KBM-7 (cell line): ENCODE results near the gene NCOR2.
"Not testable (repeated sequence)": the region's sequence is repeated elsewhere in the genome, so short reads cannot be mapped to it uniquely, and the experiment has no call there.

ENCODE experiments used
- DNase-seq: peaks from one replicate; pipeline ENCODE4 v3.0.0-alpha.2; 2015
- in situ Hi-C: fragments of 300-500 bp; cut with MboI; formaldehyde crosslinking; loops from 2 replicates; pipeline ENCODE4 v1.14.3; 2020; ENCODE audit warnings: low sequenced_read_pairs, low pct_unique_long_range_greater_than_20kb, mixed read lengths

NCOR2 gene

DNA sequence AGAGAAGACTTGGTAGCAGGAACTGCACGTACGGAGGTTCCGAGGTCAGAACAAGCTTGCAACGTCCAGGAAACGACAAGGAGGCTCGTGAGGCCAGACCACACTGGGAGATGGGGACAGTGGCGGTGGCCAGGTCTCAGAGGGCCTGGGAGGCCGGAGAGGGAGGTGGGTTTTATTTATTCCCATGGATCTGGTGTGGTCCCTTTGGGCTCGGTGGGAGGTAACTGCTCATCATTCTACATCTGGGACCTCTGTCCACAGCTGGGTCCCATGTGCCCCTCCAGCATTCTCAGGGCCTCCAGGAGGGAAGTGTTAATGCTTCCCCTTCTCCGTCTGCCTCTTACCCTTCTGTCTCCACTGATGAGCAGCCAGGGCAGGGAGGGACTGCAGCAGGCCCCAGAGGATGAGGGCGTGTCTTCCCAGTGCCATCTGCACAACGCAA, 35.7 kb upstream of the NCOR2 start:
- peak; percentile 44 for DNase-seq
- in situ Hi-C loops, result no loop called here

GRCh38 chr12:124601706-124602105, 34.3 kb upstream of the NCOR2 start:
- in situ Hi-C loops, result no loop called here
- no peak for DNase-seq

GRCh38 chr12:124599074-124599999, 31.9 kb upstream of the NCOR2 start:
- in situ Hi-C loops, result no loop called here
- peak; percentile 38 for DNase-seq

DNA sequence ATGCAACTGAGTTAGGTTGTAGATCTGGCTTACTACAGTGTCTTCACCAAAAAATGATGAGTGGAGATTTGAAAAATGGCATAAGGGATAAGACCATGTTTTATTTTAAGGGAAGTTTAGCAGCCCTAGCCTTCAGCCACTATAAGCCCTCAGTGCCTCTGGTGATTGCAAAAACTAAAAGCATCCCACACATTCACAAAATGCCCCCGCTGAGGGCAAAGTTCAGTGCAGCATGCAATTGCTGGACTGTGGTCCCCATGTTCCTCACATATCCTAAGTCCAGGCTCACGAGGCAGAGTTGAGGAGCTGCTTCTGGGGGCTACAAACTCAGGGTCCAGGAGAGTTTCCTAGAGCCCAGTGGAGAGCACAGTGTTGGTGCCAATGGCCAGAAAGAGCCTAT, 29.6 kb upstream of the NCOR2 start:
- no peak for DNase-seq
- in situ Hi-C loops, result no loop called here

DNA sequence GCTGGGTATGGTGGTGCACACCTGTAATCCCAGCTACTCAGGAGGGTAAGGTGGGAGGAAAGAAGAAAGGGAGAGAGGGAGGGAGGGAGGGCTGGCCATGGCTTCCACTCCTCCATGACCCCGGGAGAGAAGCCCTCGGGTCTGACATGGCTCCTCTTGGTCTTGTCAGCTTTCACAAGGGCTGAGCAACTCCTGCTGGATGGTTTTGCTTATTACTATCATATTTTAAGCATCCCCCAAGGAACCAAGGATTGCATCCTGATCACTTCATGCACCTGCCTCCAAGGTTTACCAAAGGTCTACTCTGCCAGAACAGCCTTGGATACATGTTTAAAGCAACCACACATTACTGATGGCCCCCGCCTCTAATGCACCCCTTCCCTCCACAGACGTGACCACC, 28.0 kb upstream of the NCOR2 start:
- no peak for DNase-seq
- in situ Hi-C loops, result no loop called here

- in situ Hi-C loops, result no loop called here
- no peak for DNase-seq
Measured at GRCh38 chr12:124594851-124595250, 27.4 kb upstream of the NCOR2 start.

- DNase-seq, result no peak
- in situ Hi-C loops, result no loop called here
Measured at GRCh38 chr12:124593851-124594401, 26.5 kb upstream of the NCOR2 start.

DNA sequence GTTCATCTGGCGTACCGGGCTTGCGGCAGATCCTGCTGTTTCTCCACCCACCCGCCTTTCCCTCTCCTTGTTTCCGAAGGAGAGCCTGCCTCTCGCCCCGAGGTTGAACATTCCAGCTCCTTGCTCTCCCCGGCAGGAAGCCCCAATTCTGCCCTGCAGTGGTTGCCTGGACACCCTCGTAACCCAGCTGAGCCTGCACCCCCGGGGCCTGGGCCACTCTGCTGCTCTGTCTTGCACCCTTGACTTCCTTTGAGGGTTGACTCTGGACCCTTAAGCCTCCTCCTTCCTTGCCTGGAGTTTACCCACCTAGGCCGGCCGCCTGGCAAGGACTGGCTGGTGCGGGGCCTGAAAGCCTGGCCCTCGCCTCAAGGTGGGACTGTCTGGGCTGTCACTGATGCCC, 25.8 kb upstream of the NCOR2 start:
- no peak for DNase-seq
- in situ Hi-C loops, result no loop called here

DNA sequence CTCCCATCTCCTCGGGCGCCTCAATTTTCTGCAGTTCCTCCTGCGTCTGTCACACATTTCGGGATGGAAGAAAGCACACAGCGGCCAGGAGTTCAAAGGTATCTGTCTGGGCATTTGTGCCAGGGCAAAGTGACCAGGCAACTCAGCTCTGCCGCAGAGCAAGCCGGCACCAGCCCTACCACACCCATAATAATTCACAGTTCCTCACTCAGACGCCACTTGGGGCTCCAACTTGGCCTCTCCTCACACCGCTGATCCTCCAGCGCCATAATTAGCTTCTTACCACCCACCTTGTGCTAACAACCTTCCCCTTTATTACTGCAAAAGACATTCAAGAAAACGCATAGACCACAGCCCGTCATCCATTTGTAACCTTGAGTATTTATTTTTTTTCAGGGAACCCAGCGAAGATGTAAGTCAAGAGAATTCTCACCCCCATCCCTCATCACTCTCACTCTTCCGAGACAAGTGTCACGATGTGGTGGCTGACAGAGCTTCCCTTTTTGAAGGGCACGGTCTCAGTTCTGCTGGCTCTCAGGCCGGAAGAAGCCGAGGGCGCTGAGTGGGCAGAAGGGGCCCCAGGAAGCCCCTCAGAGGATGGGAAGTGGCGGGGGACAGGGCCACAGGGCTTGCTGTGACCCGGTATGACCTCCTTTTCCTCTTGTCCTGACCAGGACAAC, 25.2 kb upstream of the NCOR2 start:
- in situ Hi-C loops, result no loop called here
- peak; percentile 85 for DNase-seq

- in situ Hi-C loops, result no loop called here
- DNase-seq, result no peak
Measured at GRCh38 chr12:124592050-124592449, 24.6 kb upstream of the NCOR2 start.

- in situ Hi-C loops, result no loop called here
- no peak for DNase-seq
Measured at GRCh38 chr12:124590447-124590846, 23.0 kb upstream of the NCOR2 start.

- in situ Hi-C loops, result no loop called here
Measured at GRCh38 chr12:124588751-124589267, 21.4 kb upstream of the NCOR2 start.

DNA sequence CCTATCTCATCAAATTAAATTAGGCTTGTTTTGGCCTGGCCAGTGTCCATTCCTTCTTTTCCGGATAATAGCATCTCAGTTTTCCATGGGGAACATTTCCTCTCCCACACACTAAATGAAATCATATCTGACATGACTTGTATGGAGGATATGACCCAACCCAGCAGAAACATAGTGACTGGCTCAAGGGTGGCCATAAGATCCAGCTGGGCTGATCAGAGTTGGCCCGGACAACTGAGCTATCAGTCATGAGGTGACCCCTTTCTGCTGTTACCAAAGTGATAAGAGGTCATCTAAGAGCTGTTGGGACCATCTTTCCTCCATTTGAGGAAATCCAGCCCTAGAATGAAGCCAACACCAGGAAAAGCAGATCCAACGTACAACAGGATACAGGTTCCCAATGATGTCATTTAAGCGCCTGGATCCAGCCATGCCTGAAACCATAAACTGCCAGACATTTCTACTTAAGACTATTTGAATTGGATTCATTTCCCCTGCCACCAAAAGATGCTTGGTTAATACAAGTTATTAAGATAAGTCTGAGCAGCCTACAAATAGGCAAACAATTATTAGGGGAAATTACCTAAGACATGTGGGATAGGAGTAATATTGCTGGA, 20.7 kb upstream of the NCOR2 start:
- in situ Hi-C loops, result no loop called here
- no peak for DNase-seq

More at GRCh38 chr12:124588751-124589267, 21.4 kb upstream of the NCOR2 start:
- DNase-seq, result peak; percentile 61

DNA sequence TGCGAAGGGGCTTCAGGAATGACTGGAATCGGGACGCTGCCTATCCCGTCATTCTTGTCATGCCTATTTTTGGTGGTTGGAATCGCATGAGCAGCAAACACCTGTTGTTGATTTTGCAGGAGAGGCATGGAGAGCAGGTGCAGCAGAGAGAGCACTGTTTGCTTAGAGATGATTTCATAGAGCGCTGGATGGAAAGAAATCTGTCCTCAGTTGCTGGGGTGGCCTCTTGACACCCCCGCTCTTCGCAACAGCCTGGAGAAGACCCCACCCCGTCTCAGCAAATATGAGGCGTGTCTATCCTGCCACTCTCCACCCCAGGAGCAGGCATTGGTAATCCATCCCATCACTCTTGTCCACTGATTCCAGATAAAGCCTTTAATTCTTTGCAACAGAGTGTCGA, 19.3 kb upstream of the NCOR2 start:
- no peak for DNase-seq

GRCh38 chr12:124584494-124584893, 17.1 kb upstream of the NCOR2 start:
- not testable (repeated sequence) for DNase-seq

More for the DNA sequence above, 19.3 kb upstream of the NCOR2 start:
- in situ Hi-C loops, result no loop called here

GRCh38 chr12:124583854-124584253, 16.4 kb upstream of the NCOR2 start:
- in situ Hi-C loops, result no loop called here
- DNase-seq, result no peak

More at GRCh38 chr12:124584494-124584893, 17.1 kb upstream of the NCOR2 start:
- in situ Hi-C loops, result not testable (repeated sequence)

- DNase-seq, result no peak
- in situ Hi-C loops, result no loop called here
Measured at GRCh38 chr12:124582108-124582424, 14.7 kb upstream of the NCOR2 start.

GRCh38 chr12:124581307-124582107, 14.1 kb upstream of the NCOR2 start:
- DNase-seq, result no peak

More at GRCh38 chr12:124581307-124582107, 14.1 kb upstream of the NCOR2 start:
- in situ Hi-C loops, result no loop called here
